Ishikawa (cell line): ENCODE data around the gene HES7.

ENCODE experiments used
- CEBPB ChIP-seq: IDR thresholded peaks from 2 replicates; pipeline ENCODE4 v1.6.1; 2012
- CREB1 ChIP-seq: IDR thresholded peaks from 2 replicates; pipeline ENCODE4 v1.6.1; 2012; ENCODE audit warnings: low read depth
- EGR1 ChIP-seq: IDR thresholded peaks from 2 replicates; pipeline ENCODE4 v1.6.1; 2012
- EP300 ChIP-seq: IDR thresholded peaks from 2 replicates; pipeline ENCODE4 v1.6.1; 2012; ENCODE audit warnings: borderline replicate concordance
- FOXM1 ChIP-seq: IDR thresholded peaks from 2 replicates; pipeline ENCODE4 v1.6.1; 2012; ENCODE audit warnings: low read depth, borderline replicate concordance
- NFIC ChIP-seq: IDR thresholded peaks from 2 replicates; pipeline ENCODE4 v1.6.1; 2012
- RAD21 ChIP-seq: IDR thresholded peaks from 2 replicates; pipeline ENCODE4 v1.6.1; 2012; ENCODE audit warnings: low read depth
- TAF1 ChIP-seq: IDR thresholded peaks from 2 replicates; pipeline ENCODE4 v1.6.1; 2012; ENCODE audit warnings: low read depth, mild to moderate bottlenecking
- TCF12 ChIP-seq: IDR thresholded peaks from 2 replicates; pipeline ENCODE4 v1.6.1; 2012; ENCODE audit warnings: low read depth
- TEAD4 ChIP-seq: IDR thresholded peaks from 2 replicates; pipeline ENCODE4 v1.6.1; 2012
- YY1 ChIP-seq: IDR thresholded peaks from 2 replicates; pipeline ENCODE4 v1.6.1; 2012; ENCODE audit warnings: low read depth
- ZBTB7A ChIP-seq: IDR thresholded peaks from 2 replicates; pipeline ENCODE4 v1.6.1; 2012; ENCODE audit warnings: low read depth
- TF ChIP-seq, protein P1 (sequence below): IDR thresholded peaks from 2 replicates; pipeline ENCODE4 v1.6.1; 2012
- TF ChIP-seq, protein P2 (sequence below): IDR thresholded peaks from 2 replicates; pipeline ENCODE4 v1.6.1; 2012
- TF ChIP-seq, protein P3 (sequence below): IDR thresholded peaks from 2 replicates; pipeline ENCODE4 v1.6.1; 2012; ENCODE audit warnings: low read depth, mild to moderate bottlenecking

Gene HES7

DNA sequence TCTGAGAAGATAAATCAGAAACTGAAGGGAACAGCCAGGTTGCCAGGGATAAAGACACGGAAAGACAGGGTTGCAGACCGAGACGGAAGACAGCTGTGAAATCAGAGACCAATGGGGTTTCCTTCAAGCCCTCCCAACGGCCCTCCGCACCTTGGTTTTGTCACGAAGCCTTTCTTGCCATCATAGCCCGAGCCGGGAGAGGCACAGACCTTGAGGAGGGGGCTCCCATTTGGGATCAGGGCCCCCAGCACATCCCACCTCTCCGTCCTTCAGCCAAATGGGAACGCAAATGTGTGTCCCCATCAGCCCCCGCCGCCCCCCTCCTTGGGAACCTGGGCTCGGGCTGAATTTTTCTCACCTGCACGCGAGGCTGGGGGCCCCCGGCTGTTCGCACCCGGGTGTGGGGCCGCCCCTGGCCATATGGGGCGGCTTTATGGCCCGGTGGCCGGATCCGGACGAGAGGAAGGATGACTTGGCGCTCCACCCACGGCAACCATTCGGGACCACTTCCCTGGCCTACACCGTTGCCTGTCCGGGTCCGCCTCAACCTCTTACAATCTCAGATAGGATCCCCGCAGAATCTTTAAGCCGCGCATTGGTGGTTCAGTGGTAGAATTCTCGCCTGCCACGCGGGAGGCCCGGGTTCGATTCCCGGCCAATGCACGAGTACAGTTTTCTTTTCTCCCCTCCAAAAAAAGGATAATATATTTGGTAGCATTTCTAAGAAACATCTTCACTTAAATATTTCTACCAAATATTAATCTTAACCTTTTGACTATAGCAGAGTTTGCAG is 1.4 kb upstream of the HES7 start:
- TF ChIP-seq YY1 = 0 out of 2 replicates have a peak, but pooled peaks have one; percentile 47
- 0 out of 2 replicates have a peak, but pooled peaks have one; percentile 30 for TF ChIP-seq CEBPB
- TF ChIP-seq TCF12 = 0 out of 2 replicates have a peak, but pooled peaks have one; percentile 32
- no peak for TF ChIP-seq TAF1
- peak; percentile 93 for TF ChIP-seq TEAD4

DNA sequence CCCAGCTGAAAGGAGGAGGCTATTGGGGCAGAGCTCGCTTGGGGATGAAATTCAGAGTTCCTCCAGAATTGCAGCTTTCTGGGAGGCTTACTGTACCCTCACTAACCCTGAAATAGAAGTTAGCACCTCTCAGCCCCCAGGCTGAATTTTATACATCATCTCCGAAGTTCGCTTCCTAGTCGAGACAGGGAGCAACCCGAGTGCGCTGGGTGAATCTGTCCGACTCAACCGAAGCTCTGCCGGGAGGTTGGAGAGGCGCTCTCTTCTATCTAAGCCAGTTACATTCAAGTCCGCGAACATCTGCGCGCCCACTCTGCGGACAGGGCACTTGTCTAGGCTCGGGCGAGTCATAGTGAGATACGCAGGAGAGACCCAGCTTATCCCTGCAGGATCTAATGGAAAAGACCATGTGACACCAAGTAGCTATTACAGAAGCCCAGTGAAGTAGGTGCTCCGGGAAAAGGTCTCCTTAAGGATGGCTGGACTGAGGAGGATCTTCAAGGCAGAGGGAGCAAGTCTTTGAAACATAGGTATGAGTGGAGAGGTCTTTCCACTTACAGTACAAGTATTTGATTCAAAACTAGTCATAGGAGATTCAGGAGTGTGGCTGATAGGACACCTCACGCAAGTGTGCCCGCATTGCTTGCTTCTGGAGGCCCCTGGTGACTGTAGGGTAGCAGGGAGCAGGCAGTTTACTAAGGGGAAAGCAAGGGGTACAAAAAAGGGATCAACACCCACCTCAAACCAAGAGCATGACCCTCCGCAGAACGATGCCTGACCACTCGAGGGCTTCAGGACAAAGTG is 646 bp upstream of the HES7 start:
- TF ChIP-seq TEAD4 (no peak), TCF12 (no peak), EGR1 (no peak), EP300 (no peak), FOXM1 (no peak), ZBTB7A (no peak), TAF1 (no peak), CREB1 (no peak), NFIC (no peak), RAD21 (no peak), CEBPB (no peak), YY1 (no peak)
- TF ChIP-seq, protein P1, sequence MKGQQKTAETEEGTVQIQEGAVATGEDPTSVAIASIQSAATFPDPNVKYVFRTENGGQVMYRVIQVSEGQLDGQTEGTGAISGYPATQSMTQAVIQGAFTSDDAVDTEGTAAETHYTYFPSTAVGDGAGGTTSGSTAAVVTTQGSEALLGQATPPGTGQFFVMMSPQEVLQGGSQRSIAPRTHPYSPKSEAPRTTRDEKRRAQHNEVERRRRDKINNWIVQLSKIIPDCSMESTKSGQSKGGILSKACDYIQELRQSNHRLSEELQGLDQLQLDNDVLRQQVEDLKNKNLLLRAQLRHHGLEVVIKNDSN = no peak
- TF ChIP-seq, protein P2, sequence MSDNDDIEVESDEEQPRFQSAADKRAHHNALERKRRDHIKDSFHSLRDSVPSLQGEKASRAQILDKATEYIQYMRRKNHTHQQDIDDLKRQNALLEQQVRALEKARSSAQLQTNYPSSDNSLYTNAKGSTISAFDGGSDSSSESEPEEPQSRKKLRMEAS = no peak
- TF ChIP-seq, protein P3, sequence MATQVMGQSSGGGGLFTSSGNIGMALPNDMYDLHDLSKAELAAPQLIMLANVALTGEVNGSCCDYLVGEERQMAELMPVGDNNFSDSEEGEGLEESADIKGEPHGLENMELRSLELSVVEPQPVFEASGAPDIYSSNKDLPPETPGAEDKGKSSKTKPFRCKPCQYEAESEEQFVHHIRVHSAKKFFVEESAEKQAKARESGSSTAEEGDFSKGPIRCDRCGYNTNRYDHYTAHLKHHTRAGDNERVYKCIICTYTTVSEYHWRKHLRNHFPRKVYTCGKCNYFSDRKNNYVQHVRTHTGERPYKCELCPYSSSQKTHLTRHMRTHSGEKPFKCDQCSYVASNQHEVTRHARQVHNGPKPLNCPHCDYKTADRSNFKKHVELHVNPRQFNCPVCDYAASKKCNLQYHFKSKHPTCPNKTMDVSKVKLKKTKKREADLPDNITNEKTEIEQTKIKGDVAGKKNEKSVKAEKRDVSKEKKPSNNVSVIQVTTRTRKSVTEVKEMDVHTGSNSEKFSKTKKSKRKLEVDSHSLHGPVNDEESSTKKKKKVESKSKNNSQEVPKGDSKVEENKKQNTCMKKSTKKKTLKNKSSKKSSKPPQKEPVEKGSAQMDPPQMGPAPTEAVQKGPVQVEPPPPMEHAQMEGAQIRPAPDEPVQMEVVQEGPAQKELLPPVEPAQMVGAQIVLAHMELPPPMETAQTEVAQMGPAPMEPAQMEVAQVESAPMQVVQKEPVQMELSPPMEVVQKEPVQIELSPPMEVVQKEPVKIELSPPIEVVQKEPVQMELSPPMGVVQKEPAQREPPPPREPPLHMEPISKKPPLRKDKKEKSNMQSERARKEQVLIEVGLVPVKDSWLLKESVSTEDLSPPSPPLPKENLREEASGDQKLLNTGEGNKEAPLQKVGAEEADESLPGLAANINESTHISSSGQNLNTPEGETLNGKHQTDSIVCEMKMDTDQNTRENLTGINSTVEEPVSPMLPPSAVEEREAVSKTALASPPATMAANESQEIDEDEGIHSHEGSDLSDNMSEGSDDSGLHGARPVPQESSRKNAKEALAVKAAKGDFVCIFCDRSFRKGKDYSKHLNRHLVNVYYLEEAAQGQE = no peak

DNA sequence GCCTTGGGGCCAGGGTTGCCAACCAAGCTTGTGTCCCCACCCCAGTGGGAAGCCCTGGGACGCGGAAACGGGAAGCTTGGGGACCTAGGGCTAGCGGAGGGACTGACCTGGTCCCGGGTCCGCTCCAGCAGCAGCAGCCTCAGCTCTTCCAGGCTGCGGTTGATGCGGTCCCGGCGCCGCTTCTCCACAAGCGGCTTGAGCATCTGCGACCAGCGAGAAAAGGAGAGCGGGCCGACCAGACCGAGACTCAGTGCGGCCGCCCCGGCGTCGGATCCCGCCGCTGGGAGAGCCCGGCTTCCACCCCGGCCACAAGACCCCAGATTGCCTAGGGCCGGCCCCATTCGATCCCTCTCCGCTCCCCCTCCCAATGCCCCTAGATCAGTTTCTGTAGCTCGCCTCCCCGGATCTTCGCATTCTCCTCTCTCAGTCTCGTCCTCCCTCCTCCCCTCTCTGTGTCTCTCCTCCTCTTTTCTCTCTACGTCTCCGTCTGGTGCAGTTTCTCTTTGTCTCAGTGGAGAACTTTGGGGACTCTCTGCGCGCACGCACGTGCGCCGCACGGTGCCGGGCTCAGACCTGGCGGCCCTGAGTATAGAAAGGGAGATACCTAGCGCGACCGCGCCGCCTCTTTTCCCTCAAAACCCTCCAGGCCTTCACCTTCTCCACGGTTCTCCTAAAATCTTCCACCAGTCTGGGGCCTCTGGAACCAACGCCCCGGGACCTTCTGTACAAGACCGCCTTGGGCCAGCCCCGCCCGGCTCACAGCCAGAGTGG is 797 bp downstream of the HES7 start:
- TF ChIP-seq, protein P2 = peak; percentile 40; the same call in 1 of the 2 replicates
- TF ChIP-seq TCF12 = 0 out of 2 replicates have a peak, but pooled peaks have one; percentile 4
- TF ChIP-seq FOXM1 = no peak
- no peak for TF ChIP-seq RAD21

DNA sequence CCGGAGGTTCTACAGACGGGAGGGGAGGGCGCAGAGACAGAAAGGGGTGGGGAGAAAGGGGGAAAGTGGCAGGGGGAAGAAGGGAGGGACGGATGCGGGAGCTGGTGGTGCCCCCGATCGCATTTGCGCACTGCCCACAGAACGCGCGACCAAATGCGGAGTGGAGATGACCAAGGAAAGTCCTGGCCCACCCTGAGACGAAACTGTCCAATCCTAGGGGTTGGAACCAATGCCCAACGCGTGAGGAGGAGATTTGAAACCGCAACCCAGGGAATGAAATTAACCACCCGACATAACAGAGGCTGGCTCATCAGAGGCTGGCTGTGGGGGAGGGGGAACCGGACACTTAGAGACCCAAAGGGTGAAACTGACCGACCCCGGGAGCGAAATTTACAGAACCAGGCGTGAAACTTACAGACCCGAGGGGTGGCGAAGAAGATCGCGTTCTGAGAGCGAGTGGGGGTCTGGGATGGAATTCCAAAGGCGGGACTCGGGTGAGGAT is 1.4 kb downstream of the HES7 start:
- no peak for TF ChIP-seq TEAD4
- TF ChIP-seq, protein P3 = no peak
- no peak for TF ChIP-seq TAF1
- no peak for TF ChIP-seq ZBTB7A
- TF ChIP-seq EGR1 = no peak
- no peak for TF ChIP-seq TCF12
- TF ChIP-seq, protein P2 = no peak
- no peak for TF ChIP-seq NFIC
- TF ChIP-seq CEBPB = no peak
- no peak for TF ChIP-seq FOXM1

DNA sequence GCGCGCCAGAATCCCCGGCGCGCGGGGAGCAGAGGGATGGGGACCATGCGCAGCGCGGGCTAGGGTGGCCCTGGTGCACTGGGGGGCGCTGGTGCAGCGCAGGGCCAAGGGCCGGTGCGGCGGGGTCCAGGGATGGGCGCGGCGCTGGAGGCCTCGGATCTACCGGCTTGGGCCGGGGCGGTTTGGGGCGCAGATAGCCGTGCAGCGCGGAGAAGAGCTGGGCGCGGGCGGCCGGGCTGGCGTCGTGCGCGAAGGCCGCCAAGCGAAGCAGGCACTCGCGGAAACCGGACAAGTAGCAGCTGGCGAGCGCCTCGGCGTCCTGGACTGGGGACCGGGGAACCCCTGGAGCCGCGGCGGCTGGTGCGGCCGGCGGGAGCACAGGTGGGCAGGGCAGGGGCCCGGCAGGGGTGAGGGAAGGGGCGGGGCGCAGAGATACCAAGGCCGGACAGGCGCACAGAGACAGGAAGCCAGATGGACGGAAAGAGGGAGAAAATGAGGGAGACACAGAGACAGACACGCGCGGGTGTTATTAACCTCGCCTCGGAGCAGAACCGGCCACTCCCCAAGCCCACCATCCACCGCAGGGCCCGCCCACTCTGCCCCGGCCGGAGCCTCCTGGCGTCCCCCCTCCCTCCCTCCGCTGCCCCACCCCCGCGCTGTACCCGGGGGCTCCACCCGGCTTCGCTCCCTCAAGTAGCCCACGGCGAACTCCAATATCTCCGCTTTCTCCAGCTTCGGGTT is 2.1 kb downstream of the HES7 start:
- TF ChIP-seq YY1 (no peak), RAD21 (peak; percentile 66), EP300 (no peak; the same call in 1 of the 2 replicates), TCF12 (peak; percentile 39; the same call in 1 of the 2 replicates), FOXM1 (no peak), TAF1 (no peak), CREB1 (no peak), CEBPB (no peak), ZBTB7A (peak; percentile 82; the same call in 1 of the 2 replicates), EGR1 (no peak), TEAD4 (no peak), NFIC (no peak)
- TF ChIP-seq, protein P2 = peak; percentile 77
- TF ChIP-seq, protein P1 = no peak
- TF ChIP-seq, protein P3 = no peak
